ENCODE data around the gene GALNT2. TPM values are rescaled to one million over a fixed set of nuclear protein-coding genes. Genes with fewer than 3 reads are reported as not detected.

GALNT2 gene
- total and polyA plus RNA-seq, 3 experiments from 2014 or later = 15.7 to 69.0 (median 65.6) TPM

DNA sequence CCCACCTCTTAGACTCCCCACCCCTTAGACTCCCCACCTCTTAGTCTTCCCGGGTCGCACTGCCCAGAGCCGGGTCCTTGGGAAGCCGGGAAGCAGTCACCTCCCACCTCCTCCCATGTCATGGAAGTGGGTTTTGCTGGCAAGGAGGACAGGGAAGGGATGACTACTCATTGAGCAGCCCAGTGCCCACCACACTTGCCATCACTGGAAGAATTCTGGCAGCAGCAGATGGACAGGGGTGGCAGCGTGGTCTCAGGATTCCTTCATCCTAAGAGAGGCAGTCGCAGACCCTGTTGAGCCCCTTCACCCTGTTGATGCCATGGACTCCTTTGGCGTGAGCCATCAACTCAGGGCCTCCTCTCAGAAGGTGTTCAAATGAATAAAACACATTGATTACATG is 218.3 kb downstream of the GALNT2 start:
- ChIA-PET CTCF (no interaction called here), POLR2A (no interaction called here)
- Mint-ChIP-seq H3K27me3 (peaks cover 3 to 5% of the 10 kb centered on the region in 2 donors), H3K27ac (no peak overlapping the region), H3K9me3 (no peaks in the 10 kb centered on the region), H3K4me1 (peaks cover 7 to 9% (median 8%) of the 10 kb centered on the region in 3 donors), H3K4me3 (no peak overlapping the region), H3K36me3 (peaks cover 0 to 13% (median 0%) of the 10 kb centered on the region in 3 donors)
- Histone ChIP-seq H3K27me3 (ENCODE audit: insufficient read depth, low read length, poor library complexity, severe bottlenecking) (no peaks in the 10 kb centered on the region), H3K4me3 (ENCODE audit: low read length) (no peak overlapping the region), H3K4me1 (ENCODE audit: insufficient read depth, low read length) (no peaks in the 10 kb centered on the region), H3K27ac (ENCODE audit: low read depth, low read length) (no peak overlapping the region), H3K9me3 (ENCODE audit: low read length) (no peaks in the 10 kb centered on the region), H3K36me3 (ENCODE audit: insufficient read depth, low read length) (no peaks in the 10 kb centered on the region)
- DNase-seq = no peak

DNA sequence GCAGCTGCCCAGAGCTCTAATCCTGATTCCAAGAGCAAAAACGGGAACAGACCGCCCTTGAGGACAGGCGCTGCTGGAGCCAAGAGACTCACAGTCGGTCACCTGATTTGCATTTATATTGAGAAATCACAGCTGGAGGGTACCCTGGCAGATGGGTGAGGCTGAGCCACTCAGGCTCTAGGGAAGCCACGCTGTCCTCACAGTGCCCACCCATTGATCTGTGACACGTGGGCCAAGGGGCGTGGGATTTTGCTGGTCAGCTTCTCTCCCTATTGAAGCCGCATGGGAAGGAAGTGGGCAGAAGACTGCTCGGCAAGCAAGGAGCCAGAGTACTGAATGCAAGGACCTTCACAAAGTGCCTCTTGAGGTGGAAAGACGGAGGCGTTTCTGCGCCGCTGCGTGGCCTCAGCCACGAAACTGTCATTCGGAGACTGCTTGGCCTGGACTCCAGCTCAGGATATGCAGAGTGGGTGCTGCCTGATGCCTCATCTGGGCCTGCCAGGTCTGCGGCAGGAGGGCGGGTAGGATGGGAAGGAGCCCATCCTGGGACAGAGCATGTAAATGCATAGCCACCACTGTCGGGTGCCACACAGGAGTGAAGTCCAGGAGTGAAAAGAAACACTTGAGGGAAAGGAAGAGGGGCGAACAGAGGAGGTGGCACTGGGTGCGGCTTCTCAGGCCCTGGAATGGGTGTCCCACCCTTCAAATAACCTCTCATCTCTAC is 219.3 kb downstream of the GALNT2 start:
- Mint-ChIP-seq H3K4me3 (no peak overlapping the region), H3K4me1 (peaks cover 7 to 15% (median 8%) of the 10 kb centered on the region in 3 donors), H3K36me3 (peaks cover 0 to 6% (median 0%) of the 10 kb centered on the region in 3 donors), H3K27me3 (peaks cover 8 to 10% of the 10 kb centered on the region in 2 donors), H3K27ac (no peak overlapping the region), H3K9me3 (no peaks in the 10 kb centered on the region)
- no peak overlapping the region for H3K4me3 ChIP-seq (ENCODE audit: low read length)
- DNase-seq = no peak
- H3K9me3 ChIP-seq (ENCODE audit: low read length) = no peaks in the 10 kb centered on the region
- ChIA-PET CTCF (no interaction called here), POLR2A (no interaction called here)
- H3K27me3 ChIP-seq (ENCODE audit: insufficient read depth, low read length, poor library complexity, severe bottlenecking) = no peaks in the 10 kb centered on the region
- H3K27ac ChIP-seq (ENCODE audit: low read depth, low read length) = no peak overlapping the region
- H3K4me1 ChIP-seq (ENCODE audit: insufficient read depth, low read length) = no peaks in the 10 kb centered on the region
- no peaks in the 10 kb centered on the region for H3K36me3 ChIP-seq (ENCODE audit: insufficient read depth, low read length)

DNA sequence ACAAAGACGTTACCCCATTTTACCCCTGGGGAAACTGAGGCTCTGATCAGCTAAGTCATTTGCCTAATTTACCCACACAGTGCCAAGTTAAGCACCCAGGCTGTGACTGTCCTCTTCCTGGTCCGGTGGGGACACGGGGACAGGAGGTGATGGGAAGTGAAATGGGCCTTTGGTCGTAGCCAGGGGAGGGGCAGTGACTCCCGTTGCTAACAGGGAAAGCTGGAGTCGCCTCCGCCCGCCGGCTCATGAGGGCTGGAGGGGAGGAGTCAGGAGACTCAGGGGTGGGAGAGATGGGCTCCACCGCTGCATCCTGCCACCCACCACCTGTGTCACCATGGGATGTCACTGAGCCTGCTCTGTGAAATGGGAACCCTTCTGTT is 219.8 kb downstream of the GALNT2 start:
- H3K27ac Mint-ChIP-seq = no peak overlapping the region
- Histone ChIP-seq H3K4me1 (ENCODE audit: insufficient read depth, low read length) (no peaks in the 10 kb centered on the region), H3K27ac (ENCODE audit: low read depth, low read length) (no peak overlapping the region), H3K9me3 (ENCODE audit: low read length) (no peaks in the 10 kb centered on the region), H3K27me3 (ENCODE audit: insufficient read depth, low read length, poor library complexity, severe bottlenecking) (no peaks in the 10 kb centered on the region), H3K36me3 (ENCODE audit: insufficient read depth, low read length) (no peaks in the 10 kb centered on the region), H3K4me3 (ENCODE audit: low read length) (no peak overlapping the region)
- H3K4me1 Mint-ChIP-seq = peaks cover 4 to 15% (median 6%) of the 10 kb centered on the region in 3 donors
- H3K9me3 Mint-ChIP-seq = no peaks in the 10 kb centered on the region
- H3K36me3 Mint-ChIP-seq = peaks cover 0 to 2% (median 0%) of the 10 kb centered on the region in 3 donors
- no peak overlapping the region for H3K4me3 Mint-ChIP-seq
- ChIA-PET POLR2A (no interaction called here), CTCF (no interaction called here)
- peaks cover 11 to 13% of the 10 kb centered on the region in 2 donors for H3K27me3 Mint-ChIP-seq
- peak in 1 of 5 donors; percentile 25 for DNase-seq

DNA sequence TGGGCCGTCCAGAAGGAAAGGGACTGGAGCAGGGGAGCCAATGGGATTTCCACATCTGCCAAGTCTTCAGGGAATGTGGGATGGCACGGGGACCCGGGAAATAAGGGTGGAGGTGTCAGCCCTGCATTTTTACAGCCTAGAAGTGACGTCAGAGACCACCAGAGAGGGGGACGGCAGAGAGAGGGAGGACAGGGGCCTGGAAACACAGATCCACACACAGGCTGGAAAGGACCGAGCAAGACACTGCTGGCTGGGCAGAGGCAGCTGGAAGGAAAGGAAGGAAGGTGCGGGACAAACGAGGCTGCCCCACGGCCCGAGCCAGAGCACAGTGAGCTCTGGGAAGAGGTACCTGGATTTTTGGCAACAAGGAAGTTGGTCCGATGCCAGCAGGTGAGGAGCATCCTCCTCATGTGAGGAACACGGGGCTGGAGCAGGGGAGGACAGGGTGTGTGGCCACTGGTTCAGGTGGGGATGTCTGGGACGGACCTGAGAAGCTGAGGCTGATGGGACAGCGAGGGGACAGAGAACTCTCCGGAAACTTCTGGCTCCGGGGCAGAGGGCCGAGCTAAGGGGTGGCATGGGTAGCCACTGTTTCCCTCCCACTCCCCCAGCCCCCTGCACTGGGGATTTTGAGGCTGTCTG is 220.8 kb downstream of the GALNT2 start:
- Histone ChIP-seq H3K9me3 (ENCODE audit: low read length) (no peaks in the 10 kb centered on the region), H3K36me3 (ENCODE audit: insufficient read depth, low read length) (no peaks in the 10 kb centered on the region), H3K27ac (ENCODE audit: low read depth, low read length) (no peak overlapping the region), H3K4me3 (ENCODE audit: low read length) (no peak overlapping the region), H3K27me3 (ENCODE audit: insufficient read depth, low read length, poor library complexity, severe bottlenecking) (no peaks in the 10 kb centered on the region), H3K4me1 (ENCODE audit: insufficient read depth, low read length) (no peaks in the 10 kb centered on the region)
- Mint-ChIP-seq H3K36me3 (no peaks in the 10 kb centered on the region), H3K27me3 (peaks cover 15% of the 10 kb centered on the region in 2 donors), H3K27ac (no peak overlapping the region), H3K4me1 (peaks cover 0 to 10% (median 2%) of the 10 kb centered on the region in 3 donors), H3K4me3 (no peak overlapping the region), H3K9me3 (no peaks in the 10 kb centered on the region)
- peak in 1 of 5 donors; percentile 25 for DNase-seq
- CTCF ChIA-PET = interaction anchor here (1.8 to 1.9 kb wide), 2 partner anchors 19 to 22 kb away, joined by 4 to 5 read pairs; no protein-coding TSS in a partner anchor
- POLR2A ChIA-PET = no interaction called here

DNA sequence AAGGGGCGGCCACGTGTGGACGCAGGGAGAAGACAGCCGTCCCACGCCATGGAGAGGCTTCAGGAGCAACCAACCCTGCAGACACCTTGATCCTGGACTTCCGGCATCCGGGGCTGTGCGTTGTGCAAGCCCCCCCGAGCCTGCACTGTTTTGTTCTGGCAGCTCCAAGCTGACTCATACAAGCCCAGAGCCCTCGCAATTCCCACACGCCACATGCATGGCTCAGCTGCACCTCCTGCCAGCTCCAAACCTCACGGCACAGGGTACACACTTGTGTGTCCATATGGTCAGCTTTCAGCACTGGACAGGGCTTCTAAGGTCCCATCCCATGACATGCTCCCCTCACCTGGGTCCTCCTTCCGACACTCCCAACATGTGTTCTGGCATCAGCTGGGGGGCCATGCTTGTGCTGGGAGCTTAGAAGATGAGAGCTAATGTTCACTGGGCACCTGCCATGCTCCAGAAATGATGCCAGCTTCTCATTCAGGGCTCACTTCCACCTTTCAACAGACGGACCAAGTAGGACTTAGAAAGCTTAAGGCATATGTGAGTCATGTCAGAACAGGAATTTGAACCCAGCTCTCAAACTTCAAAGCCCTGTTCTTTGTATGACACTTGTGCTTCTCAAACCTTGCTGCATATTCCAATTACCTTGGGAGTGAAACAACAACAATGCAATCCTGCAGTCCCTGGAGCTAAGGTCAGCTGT is 221.8 kb downstream of the GALNT2 start:
- no peaks in the 10 kb centered on the region for H3K4me1 ChIP-seq (ENCODE audit: insufficient read depth, low read length)
- Mint-ChIP-seq H3K4me3 (no peak overlapping the region), H3K27me3 (peaks cover 18 to 22% of the 10 kb centered on the region in 2 donors), H3K36me3 (no peaks in the 10 kb centered on the region), H3K4me1 (peaks cover 0 to 10% (median 2%) of the 10 kb centered on the region in 3 donors), H3K27ac (no peak overlapping the region), H3K9me3 (no peaks in the 10 kb centered on the region)
- no peak for DNase-seq
- CTCF ChIA-PET = interaction anchor here (1.8 to 1.9 kb wide), 2 partner anchors 18 to 21 kb away, joined by 4 to 5 read pairs; no protein-coding TSS in a partner anchor
- no peak overlapping the region for H3K4me3 ChIP-seq (ENCODE audit: low read length)
- no peaks in the 10 kb centered on the region for H3K36me3 ChIP-seq (ENCODE audit: insufficient read depth, low read length)
- no peak overlapping the region for H3K27ac ChIP-seq (ENCODE audit: low read depth, low read length)
- no peaks in the 10 kb centered on the region for H3K27me3 ChIP-seq (ENCODE audit: insufficient read depth, low read length, poor library complexity, severe bottlenecking)
- POLR2A ChIA-PET = no interaction called here
- H3K9me3 ChIP-seq (ENCODE audit: low read length) = no peaks in the 10 kb centered on the region

DNA sequence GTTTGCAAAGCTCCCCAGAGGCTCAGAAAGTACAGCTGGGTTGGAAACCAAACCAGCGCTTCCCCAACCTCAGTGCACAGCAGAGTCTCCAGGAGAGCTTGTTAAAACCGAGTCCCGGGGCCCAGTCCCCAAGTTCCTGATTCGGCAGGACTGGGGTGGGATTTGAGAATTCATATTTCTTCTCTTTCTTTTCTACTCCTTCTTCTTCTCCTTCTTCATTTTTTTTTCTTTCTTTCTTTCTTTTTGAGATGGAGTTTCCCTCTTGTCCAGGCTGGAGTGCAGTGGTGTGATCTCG is 222.3 kb downstream of the GALNT2 start:
- H3K9me3 ChIP-seq (ENCODE audit: low read length) = no peaks in the 10 kb centered on the region
- POLR2A ChIA-PET = no interaction called here
- no peaks in the 10 kb centered on the region for H3K4me1 ChIP-seq (ENCODE audit: insufficient read depth, low read length)
- Mint-ChIP-seq H3K4me3 (no peak overlapping the region), H3K36me3 (no peaks in the 10 kb centered on the region), H3K27ac (no peak overlapping the region), H3K9me3 (no peaks in the 10 kb centered on the region), H3K4me1 (peaks cover 0 to 10% (median 2%) of the 10 kb centered on the region in 3 donors), H3K27me3 (peaks cover 18 to 22% of the 10 kb centered on the region in 2 donors)
- H3K27ac ChIP-seq (ENCODE audit: low read depth, low read length) = no peak overlapping the region
- CTCF ChIA-PET = interaction anchor here (1.8 to 1.9 kb wide), 2 partner anchors 17 to 20 kb away, joined by 4 to 5 read pairs; no protein-coding TSS in a partner anchor
- H3K36me3 ChIP-seq (ENCODE audit: insufficient read depth, low read length) = no peaks in the 10 kb centered on the region
- no peak overlapping the region for H3K4me3 ChIP-seq (ENCODE audit: low read length)
- no peak for DNase-seq
- no peaks in the 10 kb centered on the region for H3K27me3 ChIP-seq (ENCODE audit: insufficient read depth, low read length, poor library complexity, severe bottlenecking)

DNA sequence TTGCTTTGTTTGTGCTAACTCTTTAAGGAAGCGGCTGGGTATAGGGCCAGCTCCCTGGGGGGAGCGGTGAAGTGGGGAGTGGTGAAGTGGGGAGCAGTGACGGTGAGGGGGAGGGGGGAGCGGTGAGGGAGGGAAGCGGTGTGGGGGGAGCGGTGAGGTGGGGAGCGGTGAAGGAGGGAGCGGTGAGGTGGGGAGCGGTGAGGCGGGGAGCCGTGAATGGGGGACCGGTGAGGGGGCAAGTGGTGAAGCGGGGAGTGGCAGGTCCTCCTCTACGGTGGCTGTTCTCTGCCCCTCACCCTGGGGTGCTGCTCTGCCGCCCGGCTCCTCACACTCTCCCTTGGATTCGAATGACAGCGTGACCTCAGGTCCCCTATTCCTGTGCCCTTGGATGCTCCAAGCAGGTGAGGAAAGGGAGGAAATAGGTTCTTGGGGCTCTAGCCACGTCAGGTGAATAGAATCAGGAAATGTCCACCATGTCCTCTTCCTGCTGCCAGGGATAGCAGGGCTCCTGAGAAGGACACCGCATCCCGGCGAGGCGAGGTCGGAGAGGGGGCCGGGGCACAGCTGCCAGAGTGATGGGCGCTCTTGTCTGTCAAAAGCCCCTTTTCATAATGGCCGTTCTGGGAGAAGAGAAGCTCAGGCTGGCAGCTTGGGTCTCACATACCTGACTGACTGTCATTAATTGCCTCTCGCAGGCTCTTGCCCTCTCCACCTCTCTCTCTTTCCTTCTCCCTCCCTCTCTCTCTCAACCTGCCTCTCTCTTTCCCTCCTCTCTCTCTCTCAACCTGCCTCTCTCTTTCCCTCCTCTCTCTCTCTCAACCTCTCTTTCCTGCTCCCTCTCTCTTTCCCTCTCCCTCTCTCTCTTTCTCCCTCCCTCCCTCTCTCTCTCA is 224.9 kb downstream of the GALNT2 start:
- DNase-seq = peak in 1 of 5 donors; percentile 18
- peak overlapping the region in 1 of 7 donors; percentile 51 for H3K4me3 Mint-ChIP-seq
- peak overlapping the region in 2 of 8 donors; percentile 14 to 33 for H3K27ac Mint-ChIP-seq
- H3K4me1 ChIP-seq (ENCODE audit: insufficient read depth, low read length) = no peaks in the 10 kb centered on the region
- POLR2A ChIA-PET = interaction anchor here (0.6 kb wide), 1 partner anchor 19 kb away, joined by 3 read pairs; no protein-coding TSS in a partner anchor
- CTCF ChIA-PET = no interaction called here
- no peak overlapping the region for H3K4me3 ChIP-seq (ENCODE audit: low read length)
- no peaks in the 10 kb centered on the region for H3K27me3 ChIP-seq (ENCODE audit: insufficient read depth, low read length, poor library complexity, severe bottlenecking)
- no peaks in the 10 kb centered on the region for H3K9me3 Mint-ChIP-seq
- peaks cover 18 to 25% of the 10 kb centered on the region in 2 donors for H3K27me3 Mint-ChIP-seq
- no peaks in the 10 kb centered on the region for H3K9me3 ChIP-seq (ENCODE audit: low read length)
- H3K36me3 ChIP-seq (ENCODE audit: insufficient read depth, low read length) = no peaks in the 10 kb centered on the region
- H3K36me3 Mint-ChIP-seq = no peaks in the 10 kb centered on the region
- peaks cover 0 to 10% (median 2%) of the 10 kb centered on the region in 3 donors for H3K4me1 Mint-ChIP-seq
- H3K27ac ChIP-seq (ENCODE audit: low read depth, low read length) = no peak overlapping the region
